EH (cell line): Measurements from ENCODE around the gene TMPRSS4.
"Not testable (repeated sequence)": the region's sequence is repeated elsewhere in the genome, so short reads cannot be mapped to it uniquely, and the experiment has no call there.

Experiments used
- DNase-seq: peaks from one replicate; pipeline ENCODE4 v3.0.0-alpha.2; 2015; ENCODE audit warnings: low read depth

TMPRSS4 gene

DNA sequence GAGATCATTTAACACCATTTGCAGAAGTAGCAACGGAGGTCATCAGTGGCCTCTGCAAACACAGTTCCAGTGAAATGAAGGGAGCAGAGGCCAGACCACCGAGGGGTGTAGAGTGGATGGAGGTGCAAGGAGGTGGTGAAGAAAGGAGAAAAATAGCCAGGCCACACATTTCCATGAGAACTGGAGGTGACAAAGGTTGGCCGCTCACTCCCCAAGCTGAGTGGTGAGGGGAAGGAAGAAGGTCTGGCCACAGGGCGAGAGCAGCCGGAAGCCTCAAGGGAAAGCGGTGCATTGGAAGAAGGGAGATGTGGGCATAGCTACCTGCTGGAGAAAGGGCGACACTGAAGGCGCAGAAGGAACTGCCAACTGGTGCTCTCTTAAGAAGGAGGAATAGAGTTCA is 20.1 kb upstream of the TMPRSS4 start:
- no peak for DNase-seq

DNA sequence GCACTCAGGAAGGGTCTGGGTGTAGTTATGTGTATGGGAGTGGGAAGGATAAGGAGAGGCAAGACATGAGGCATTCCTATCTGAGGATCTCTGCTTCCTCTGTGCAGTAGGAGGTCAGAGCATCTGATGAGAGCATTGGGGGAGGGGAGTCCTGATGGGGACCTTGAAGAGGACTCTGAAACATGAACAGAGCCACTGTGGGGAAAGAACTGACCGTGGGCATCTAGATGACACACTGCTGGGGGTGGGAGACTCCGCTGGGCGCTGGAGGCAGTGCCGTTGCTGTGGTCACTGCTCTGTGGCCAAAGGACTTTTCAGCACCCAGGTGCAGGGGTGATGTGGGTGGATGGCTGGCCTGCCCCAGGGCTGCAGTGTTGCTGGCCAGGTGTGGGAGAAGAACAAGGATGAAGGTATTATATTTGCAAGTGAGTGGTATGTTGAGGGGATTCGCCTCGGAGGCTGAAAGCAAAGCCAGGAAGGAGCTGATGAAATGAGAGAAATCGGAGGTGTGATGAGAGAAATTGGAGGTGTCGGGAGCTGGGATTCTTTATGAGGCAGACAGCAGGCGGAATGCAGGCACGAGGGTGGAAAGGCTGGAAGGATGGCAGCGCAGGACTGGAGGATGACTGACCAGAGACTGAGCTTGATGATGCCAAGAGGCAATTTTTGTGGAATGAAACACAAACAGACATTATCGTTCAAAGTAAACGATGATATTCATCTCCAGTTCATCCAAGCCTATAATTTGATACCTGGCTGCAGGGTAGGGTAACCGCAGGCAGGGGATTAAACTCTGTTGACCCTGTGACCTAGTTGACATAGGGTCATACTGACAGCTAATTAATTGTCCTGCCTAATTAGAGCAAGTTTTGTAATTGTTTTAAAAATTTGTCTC is 19.4 kb upstream of the TMPRSS4 start:
- DNase-seq = no peak

DNA sequence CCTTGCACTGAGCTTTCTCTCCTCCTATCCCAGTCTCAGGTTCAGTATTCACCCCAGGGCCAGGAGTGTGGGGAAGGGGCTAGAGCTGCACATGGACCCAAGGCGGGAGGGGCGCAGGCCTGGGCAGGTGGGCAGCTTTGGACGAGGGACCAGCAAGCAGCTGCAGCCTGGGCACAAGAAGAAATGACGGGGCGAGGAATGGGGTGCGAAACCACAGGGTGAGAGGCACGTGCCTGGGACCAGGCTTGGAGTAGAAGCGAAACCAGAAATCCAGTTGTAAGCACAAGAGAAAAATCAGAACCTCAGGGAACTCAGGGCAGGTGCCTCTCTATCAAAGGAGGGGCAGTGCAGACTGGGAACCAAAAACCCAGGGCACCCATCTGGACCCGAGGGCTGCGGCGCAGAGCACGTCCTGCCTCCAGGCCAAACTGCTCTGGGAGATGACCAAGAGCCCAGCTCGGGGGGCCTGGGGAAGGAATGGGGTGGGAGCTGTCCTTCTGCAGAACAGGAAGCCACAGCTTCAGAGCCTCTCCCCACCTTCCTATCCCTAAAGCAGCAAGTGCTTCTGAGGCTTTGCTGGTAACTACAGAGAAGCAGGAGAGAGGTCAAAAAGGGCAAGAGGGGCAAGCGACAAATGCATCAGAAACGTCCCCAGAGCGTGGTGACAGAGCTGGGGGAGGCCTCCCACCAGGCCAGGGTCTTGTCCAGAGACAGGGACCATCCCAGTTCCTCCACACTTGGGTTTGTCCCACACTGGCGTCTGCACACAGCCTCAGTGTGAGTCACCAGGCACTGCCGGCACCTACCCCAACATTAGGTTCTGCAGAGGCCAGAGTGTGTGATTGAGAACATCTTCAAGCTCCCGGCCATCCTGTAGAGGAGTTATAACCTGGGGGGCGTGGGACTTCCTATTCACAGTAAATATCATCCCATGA is 18.3 kb upstream of the TMPRSS4 start:
- no peak for DNase-seq

DNA sequence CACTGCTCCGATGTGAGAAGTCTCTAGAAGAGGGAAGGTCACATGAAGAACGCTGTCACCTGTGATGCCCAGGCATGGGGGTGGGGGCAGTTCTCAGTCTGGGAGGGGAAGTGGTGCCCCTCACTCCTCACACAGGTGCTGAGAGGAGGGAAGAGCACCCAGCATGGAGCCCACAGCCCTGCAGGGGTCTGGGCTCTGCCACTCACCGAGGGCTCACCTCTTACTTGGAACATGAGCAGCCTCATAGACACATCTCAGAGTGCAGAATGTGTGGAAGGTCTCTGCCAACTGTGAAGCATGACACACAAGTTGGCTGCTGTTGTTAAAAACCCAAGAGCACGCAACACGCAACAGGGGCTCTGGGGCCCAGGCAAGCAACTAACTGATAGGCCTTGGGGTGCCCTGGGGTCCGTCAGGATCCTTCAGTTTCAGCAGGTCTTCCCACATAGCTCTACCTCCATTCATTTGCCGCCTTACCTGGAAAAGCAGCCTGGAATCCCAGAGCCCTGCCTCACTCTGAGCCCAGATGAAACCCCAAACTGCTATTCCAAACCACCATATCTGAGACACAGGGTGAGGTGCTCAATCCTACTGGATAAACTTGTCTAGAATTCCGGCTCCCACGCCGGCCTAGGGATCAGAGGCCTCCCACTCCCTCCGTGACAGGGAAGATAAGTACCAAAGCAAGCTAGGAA is 17.5 kb upstream of the TMPRSS4 start:
- DNase-seq = no peak

DNA sequence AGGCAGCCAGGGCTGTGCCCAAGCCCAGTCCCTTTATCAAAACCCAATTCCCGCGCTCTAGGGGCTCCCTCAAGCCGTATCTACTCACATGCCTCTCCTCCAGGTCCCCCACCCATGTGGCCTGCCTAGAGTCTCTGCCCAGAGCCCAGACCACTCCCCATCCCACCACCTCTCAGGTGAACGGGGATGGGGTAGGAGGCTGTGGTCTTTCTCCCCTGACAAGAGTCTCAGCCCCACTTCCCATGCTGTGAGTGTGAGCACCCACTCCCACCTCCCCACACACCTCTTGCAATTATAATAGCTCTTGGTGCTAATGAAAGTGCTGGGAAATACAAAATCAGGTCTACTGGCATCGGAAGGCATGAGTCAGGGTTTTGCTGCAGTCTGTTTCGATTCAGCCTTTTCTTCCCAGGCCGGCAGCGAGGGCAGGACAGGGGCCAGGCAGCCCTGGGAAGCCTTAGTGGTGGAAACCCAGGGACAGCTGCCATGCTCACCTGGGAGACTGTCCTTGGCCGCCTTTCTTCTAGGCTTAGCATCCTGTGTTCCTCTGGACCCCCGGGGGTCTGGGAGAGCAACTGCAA is 16.7 kb upstream of the TMPRSS4 start:
- DNase-seq = no peak

DNA sequence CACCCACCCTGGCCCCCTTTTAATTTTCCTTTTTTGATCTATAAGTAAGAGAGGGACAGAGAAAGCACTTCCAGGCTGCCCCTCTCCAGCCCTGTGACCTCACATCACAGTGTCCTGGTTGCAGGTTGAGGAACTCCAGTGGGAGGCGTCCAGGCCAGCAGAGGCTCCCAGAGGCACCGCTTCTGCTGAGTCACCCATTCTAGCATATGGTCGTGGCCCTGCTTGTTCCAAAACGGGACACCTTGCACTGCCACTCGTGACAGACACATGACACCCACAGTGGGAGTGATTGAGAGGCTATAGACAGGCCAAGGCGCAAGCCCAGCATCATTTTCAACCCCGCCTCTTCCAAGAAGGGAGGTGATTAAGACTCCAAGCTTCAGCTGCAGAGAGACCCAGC is 16.0 kb upstream of the TMPRSS4 start:
- DNase-seq = no peak

DNA sequence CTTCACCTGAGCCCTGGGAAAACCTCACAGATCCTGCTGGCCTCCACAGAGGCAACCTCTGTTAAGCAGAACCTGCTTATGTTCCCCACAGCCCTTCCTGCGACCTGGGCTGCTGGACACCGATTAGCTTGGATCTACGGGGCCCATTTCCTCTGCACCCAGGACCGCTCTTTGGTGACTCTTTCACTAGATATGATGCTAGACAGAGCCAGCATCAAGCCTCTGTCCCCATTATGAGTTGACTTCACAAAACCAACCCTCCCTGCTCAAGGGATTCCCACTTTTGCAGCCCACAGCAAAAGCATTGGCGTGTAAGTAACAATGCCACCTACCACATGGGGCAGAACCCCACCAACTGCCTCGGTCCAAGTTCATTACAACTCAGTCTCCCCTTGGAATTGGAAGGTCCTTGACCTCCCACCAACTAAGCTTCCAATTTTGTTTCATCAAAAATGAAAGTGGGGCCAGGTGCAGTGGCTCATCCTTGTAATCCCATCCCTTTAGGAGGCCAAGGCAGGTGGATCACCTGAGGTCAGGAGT is 15.2 kb upstream of the TMPRSS4 start:
- no peak for DNase-seq

DNA sequence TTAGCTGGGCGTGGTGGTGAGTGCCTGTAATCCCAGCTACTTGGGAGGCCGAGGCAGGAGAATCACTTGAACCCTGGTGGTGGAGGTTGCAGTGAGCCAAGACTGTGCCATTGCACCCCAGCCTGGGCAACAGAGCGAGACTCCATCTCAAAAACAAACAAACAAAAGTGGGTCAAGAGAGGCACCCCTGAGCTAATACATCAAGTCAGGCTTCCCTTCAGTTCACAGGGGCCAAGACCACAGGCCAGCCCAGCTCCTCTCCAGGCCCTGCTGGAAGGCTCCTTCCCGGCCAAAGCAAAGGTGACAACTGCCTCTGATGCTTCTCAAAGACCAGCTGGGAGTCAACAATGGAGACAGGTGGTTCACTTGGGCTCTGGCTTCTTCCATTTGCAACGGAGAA is 14.7 kb upstream of the TMPRSS4 start:
- DNase-seq = not testable (repeated sequence)

DNA sequence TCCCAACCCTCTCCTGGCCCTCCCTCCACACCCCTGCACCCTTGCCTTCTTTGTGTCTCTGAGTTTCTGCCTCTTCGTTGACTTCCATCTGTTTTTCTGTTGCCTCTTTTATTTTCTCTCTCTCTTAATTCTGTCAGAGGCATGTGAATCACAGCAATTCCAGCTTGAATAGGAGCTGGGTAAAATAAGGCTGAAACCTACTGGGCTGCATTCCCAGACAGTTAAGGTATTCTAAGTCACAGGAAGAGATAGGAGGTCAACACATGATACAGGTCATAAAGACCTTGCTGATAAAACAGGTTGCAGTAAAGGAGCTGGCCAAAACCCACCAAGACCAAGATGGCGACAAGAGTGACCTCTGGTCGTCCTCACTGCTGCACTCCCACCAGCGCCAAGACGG is 14.2 kb upstream of the TMPRSS4 start:
- DNase-seq = not testable (repeated sequence)

DNA sequence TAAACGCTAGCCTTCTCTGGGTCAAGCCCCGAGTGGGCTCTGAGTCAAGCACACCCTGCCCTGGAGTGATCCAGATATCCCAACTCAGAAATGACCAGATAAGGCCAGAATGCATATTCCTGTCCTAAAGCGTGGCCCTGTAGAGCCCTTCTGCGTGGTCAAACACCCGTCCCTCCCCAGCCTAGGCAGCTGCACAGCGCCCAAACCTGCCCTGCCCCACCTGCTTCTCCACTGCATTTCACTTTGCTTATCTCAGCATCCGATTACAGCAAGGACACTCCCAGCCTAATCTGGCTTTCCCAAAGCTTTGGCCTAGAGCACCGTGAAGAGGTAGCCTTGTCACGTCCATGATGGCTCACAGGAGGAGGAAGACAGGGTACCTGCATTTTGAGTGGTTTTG is 11.9 kb upstream of the TMPRSS4 start:
- DNase-seq = no peak

DNA sequence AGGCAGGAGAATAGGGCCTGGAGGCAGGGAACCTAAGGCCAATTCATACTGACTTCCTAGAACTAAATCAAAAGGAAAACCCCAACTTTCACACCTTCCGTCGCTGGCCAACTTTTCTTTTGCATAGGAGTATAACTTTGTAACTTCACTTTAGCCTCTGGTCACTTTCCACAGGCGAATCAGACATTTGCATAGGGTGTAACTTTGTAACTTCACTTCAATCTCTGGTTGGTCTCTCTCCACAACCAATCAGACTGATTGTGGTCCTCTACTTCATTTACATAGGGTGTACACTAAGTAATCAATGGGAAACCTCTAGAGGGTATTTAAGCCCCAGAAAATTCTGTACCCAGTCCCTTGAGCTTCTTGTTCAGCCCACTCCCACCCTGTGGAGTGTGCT is 11.5 kb upstream of the TMPRSS4 start:
- DNase-seq = no peak

DNA sequence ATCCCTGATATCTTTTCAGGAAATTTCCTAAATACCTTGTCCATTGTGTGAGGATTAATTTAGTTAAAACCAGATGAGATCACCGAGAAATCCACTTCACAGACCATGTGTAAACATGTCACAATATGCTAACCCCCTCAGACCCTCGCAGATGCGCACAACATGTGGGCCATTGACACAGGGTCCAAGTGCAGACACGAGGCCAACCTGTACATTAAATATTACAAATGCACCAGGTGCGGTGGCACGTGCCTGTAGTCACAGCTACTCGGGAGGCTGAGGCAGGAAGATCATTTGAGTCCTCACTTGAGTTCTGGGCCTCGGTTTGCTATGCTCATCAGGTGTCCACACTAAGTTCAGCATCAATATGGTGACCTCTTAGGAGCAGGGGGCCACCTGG is 9.9 kb upstream of the TMPRSS4 start:
- no peak for DNase-seq

DNA sequence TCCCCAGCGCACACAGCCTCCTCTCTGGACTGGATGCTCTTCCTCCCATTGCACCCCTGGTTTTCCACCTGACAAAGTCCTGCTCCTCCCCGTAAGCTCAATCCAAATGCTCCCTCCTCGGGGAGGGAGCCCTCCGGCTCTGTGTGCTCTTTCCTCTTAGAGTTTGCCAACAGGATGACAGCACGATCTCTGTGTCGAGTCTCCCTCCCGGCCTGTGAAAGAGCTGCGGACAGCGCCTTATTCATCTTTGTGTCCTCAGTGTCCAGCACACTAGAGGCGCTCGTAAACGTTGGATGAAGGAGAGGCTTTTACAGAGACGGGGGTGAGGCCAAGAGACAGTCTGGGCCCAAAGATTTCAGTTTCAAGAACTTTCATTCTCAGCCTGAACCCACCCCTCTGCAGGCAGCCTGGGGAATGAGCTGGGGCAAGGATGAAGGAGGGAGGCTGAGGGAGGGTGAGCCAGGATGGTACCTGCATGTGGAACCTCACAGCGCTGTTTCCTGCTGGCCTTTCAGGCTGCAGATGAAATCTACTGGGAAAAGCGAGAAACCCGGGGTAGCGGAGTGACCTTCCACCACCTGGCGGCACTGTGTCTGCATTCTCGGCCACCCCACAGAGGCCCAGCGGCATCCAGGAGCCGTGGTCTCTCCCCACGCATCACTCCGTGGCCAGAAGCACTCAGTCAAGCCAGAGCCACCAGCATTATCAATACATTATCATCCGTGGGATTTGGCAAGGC is 8.5 kb upstream of the TMPRSS4 start:
- no peak for DNase-seq

DNA sequence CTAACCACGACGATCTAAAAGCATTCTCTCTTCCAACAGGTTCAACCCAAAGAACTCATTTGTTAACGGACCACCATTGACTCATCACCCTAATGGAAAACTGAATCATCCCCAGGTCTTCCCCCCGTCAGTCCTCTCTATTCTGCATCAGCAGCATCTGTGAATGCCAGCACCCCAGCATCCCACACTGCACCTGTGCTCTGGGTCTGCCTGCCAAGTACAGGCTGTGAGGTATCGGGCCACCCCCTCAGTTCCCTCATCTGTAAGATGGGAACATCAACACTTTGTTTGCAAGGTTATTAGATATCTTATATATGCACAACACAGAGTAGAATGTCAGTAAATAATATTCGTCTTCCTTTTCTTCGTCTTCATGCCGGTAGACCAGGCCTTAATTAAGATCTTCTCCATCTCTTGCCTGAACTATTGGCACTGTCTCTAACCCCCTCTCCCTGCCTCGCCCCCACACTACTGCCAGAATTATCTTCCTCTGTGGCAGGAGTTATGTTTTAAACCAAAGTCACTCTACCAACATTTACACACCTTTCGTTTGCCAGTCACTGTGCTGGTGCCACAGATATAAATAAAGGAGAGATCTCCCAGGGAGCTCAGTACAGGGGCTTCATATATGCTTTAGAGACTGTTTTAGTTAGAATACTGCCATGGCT is 7.8 kb upstream of the TMPRSS4 start:
- DNase-seq = no peak

DNA sequence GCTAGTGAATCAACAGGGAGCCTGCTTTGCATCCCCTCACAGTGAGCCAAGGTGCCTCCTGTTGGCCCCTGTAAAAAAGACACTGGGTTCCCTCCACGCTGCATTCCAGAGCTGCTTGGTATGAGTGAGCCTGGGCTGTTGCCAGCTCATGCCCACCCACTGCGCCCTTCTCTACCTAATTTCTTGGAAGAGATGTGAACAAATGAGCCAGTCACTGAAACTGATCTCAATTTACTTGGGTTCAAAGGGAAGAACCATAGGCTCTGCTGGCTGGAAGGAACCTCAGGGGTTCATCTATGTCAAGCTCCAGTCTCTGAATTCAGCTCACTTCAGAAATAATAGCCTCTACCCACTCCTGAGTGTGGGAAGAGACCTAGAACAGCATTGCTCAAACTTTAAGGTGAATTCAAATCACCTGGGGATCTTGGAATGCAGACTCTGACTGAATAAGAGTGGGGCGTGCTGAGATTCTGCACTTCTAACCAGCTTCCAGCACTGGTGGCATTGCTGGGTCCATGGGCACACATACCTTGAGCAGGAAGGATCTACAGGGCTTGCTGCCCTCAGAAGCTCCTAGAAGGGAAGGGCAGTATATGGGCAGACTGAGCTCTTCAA is 5.4 kb upstream of the TMPRSS4 start:
- no peak for DNase-seq

DNA sequence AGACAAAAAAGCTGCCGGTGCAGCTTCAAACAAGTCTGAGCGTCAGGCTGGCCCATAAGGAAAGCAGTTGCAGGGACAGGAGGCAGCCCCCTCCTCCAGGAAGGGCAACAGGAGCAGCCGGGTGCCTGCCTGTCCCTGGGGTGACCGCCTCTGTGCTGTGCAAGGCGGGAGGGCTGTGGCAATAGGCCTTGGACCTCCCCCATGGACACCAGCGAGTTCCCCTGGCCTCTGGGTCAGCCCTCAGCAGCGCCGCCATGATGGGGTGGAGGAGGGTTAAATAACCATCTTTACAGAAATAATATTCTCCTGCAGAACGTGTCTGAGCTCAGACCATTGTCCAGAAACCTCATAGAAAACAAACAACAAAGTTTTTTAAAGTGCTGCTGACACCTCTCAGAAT is 3.3 kb upstream of the TMPRSS4 start:
- no peak for DNase-seq

DNA sequence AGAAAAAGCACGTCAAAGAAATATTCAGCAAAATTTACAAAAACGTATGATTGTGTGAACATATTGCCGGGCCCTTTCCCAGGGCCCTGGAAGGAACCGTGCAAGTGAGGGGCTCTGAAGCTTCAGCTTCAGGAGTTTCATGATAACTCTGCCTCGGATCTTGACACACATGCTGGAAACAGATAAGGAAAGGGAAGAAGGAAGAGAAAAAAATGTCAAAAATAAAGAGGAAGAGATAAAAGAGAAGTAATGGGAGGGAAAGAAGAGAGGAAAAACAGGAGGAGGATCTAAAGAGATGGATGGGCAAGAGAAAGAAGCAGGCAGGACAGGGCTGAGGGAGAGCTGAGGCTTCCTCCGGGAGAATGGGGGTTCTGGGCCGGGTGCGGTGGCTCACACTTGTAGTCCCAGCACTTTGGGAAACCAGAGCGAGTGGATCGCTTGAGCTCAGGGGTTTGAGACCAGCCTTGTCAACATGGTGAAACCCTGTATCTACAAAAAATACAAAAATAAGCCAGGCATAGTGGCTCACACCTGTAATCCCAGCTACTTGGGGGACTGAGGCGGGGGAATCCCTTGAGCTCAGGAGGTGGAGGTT is 2.7 kb upstream of the TMPRSS4 start:
- DNase-seq = no peak

DNA sequence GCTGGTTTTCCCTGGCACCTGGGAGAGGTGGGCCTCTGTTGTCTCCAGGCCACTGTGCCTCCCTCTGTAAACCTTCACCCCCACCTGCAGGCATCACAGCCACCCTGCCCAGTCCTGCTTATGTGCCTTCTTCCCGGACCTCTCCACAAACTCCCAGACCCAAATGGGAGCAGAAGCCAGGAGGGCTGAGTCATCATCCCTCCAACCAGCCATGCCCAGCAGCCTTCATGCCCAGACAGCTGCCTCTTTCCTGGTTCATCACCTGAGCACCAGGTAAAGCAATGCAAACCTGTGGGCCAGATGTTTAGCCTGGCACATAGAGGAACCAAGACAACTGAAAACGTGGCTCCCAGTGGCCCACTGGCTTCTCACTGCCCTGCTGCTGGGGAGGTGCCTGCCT is 2.1 kb upstream of the TMPRSS4 start:
- no peak for DNase-seq

DNA sequence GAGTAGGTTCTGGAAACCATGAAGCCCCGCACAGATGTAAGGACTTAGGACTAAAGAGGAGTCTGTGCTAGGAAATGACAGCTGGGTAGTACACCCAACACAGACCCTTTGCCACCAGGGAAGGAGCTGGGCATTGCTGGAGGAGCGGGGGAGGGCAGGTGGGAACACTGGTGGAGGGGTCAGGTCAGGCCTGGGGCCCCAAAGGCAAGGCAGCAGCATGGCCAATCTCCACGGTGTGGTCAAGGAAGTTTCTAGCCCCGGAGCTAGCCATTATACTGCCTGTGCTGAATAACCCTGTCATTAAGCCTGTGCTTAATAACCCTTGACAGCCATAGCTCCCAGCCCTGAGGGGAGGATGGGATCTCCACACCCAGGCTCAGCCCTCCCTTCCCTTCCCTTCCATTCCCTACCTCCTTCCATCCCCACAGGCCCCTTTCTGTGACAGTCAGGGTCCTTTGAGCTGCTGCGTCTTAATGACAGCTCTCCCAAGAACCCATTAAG is 2.1 kb downstream of the TMPRSS4 start:
- no peak for DNase-seq

DNA sequence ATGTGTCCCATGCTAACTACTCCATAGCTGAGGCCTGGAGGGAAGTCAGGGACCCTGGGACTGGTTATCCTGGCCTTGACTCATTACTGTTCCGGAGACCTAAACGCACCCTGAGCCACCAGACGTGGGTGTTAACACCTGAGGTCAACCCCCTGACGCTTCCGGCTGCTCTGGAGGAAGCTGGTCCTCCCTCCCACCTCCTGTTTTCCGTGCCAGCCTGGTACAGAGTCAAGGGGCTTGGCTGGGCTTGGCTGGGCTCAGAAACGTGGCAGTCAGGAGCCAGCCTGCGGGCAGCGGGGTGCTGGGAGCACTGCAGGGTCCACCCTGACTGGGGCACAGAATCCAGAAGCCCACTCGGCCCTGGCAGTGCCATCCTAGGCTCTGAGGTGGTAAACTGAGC is 2.6 kb downstream of the TMPRSS4 start:
- DNase-seq = no peak
